H4 (cell line): ENCODE results near the gene ZNF862. TPM values are rescaled to one million over a fixed set of nuclear protein-coding genes. Genes with fewer than 3 reads are reported as not detected.

Source experiments
- DNase-seq: peaks from one replicate; pipeline ENCODE4 v3.0.0-alpha.2; 2015; ENCODE audit warnings: low spot score
- total RNA-seq: library from RNA; depleted of rRNA; stranded (reverse); fragments of >200 nt; shearing (Covaris generic); gene quantifications from 2 replicates; pipeline ENCODE4 v1.2.3, GENCODE V29; 2014

ZNF862 gene
- total RNA-seq, 1 experiment from 2014 or later = 2.1 TPM

DNA sequence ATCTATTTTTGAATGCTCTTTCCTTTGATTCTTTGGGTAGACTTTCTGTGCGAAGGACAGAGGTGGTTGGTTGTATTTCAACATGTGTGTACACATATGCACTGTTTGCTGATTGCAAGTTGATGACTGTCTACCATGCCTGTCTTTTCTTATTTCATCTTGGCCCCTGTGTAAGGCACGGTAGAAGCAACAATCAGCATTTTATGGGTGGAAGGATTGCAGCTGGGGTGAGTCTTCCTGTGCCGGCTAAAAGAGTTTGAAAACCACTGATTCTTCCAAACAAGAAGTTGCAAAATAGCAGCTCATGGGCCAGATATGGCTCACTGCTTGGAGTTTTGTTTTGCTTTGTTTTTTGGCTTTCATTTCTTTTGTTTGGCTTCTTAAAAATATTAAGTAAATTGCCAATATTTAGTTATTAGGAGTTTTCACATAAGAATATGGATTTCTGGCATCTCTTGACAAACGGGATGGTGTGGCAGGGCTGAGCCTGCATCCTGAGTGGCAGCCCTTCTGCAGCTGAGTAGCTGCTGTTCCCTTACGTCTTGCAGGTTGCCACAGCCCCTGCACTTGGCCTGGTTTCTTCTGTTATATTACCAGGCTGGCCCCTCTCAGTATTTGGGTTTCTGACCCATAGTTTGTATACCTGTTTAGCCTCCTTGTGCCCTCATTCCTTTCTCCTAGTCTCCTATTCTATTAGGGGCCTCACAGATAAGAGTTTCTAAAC is 7.2 kb downstream of the ZNF862 start:
- no peak for DNase-seq

GRCh38 chr7:149846021-149846420 is 7.8 kb downstream of the ZNF862 start:
- no peak for DNase-seq

GRCh38 chr7:149846436-149847046 is 8.4 kb downstream of the ZNF862 start:
- DNase-seq = no peak

DNA sequence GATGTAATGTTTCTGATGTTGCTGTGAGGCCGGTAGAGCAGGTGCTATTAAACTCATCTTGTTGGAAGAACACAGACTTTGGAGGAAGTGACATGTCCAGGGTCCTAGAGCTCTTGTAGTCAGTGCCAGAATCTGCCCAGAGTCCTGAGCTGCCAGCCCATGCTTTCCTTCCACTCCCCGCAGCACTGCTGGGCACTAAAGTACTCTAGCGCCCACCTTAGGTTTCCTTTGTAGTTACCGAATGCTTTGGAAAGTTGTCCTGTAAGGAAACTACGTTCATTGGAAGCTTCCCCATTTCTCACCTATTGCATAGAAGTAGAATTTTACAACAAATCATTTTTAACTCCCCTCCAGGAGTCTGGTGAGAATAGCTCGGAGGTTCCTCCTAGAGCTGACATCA is 11.0 kb downstream of the ZNF862 start:
- DNase-seq = no peak

GRCh38 chr7:149850007-149850594 is 11.9 kb downstream of the ZNF862 start:
- no peak for DNase-seq

DNA sequence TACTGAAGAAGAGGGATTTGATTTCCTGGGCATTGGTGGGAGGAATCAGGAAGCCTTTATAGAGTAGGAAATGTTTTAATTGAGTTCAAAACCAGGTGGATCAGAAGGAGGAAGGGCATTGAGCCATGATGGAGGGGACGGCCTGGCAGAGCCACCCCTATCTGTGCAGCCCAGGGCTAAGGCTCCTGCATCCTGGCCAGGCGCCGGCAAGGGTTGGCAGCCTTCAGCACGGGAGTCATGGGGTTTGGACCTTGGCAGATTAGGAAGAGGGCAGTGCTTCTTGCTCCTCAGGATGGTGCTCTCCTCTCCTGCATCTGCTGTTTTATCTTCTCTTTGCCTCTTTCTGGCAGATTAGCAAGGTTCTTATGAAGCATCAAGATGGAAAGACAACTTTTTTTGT is 12.5 kb downstream of the ZNF862 start:
- no peak for DNase-seq

GRCh38 chr7:149851449-149851848 is 13.3 kb downstream of the ZNF862 start:
- no peak for DNase-seq

DNA sequence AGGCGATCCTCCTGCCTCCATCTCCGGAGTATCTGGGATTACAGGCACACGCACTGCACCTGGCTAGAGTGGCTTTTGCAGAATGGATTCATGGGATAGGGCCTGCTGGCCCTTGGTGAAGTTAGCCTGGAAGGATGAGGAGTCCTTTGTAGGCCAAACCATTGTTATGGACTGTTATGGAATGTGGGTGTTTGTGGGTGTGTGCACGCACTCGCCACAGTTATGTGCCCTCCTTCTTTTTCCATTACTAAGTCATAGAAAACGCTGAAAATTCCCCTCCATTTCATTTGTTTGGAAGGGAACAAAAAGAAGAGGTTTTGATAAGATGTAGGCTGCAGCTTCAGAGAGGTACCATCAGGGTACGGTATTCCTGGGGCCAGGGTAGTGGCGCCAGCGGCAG is 15.0 kb downstream of the ZNF862 start:
- no peak for DNase-seq

- peak; percentile 81 for DNase-seq
Measured at GRCh38 chr7:149854611-149855360, 16.6 kb downstream of the ZNF862 start.

DNA sequence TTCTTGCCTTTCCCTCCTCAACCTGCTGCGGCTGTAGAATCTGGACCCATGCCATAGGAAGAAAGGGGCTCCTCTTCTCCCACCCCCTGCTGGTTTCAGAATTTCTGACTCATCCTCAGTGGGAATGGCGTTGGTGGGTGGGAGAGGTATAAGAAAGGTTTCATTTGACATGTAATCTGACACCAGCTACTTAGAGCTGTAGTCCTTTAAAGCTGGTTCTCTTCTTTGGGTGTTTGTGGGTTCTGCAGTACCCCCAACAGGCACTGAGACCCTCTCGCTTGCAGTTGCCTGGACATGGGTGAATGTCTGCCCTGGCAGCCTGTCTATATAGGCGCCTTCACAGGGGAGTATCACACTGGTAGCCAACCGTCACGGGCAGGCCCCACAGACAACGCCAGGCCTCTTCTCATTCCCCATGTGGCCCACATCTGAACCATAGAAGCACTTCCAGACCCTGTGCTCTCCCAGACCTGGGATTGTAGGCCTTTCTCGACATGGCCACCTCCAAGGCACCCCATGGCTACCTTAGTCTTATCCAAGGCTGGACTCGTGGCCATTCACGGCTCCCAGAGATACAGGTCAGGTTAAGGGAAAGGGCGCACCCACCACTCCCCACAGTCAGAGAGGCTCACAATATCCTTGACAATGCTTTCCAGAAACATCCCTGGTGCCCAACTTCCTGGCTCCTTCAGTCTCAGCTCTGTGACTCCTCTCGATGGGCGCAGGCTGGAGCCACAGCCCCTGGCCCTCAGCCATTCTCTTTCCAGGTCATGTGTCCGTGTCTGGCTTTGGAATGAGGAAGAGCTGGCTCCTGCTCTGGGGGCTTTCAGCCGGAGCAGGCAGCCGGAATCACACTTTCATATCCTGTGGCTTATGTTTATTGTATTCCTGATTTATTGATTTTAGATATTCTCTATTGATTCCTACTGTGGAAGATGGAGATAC is 17.5 kb downstream of the ZNF862 start:
- peak; percentile 74 for DNase-seq

DNA sequence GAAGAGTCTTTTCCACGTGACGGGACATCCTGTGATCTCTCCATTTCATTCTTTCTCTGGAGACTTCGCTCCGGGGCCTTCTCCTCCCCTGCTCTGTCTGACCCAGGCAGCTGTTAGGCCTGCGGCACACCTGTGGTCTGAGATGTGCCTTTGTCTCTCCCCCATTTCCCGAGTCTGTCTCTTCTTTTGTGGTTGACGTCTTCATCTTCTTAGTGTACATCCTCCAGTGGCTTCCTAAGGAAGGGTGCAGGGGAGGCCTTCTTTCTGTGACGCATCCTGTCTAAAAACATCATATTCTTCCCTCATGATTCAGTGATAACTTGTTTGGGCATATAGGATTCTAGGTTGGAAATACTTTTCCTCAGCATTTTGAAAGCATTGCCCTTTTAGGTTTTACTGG is 18.4 kb downstream of the ZNF862 start:
- no peak for DNase-seq

- DNase-seq = no peak
Measured at GRCh38 chr7:149859369-149859768, 21.2 kb downstream of the ZNF862 start.

- no peak for DNase-seq
Measured at GRCh38 chr7:149859876-149860275, 21.7 kb downstream of the ZNF862 start.

GRCh38 chr7:149860821-149861727 is 22.9 kb downstream of the ZNF862 start:
- DNase-seq = no peak

- DNase-seq = no peak
Measured at GRCh38 chr7:149861728-149862045, 23.5 kb downstream of the ZNF862 start.

- DNase-seq = no peak
Measured at GRCh38 chr7:149862156-149862555, 24.0 kb downstream of the ZNF862 start.

DNA sequence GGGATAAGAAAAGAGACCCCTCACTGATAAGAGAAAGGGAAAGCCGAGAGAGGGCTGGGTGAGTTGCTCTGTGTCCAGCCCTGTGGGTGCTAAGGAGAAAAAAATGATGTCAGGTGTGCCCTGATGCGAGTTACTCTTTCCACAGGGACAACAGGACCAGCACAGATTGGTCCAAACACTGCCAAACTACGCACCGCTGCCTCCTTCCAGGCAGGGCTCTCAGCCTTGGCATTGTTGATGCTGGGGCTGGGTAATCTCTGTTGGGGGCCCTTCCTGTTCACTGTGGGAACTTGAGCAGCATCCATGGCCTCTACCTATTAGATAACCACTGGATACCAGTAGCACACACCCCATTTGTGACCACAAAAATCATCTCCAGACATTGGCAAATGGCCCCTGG is 25.3 kb downstream of the ZNF862 start:
- no peak for DNase-seq

DNA sequence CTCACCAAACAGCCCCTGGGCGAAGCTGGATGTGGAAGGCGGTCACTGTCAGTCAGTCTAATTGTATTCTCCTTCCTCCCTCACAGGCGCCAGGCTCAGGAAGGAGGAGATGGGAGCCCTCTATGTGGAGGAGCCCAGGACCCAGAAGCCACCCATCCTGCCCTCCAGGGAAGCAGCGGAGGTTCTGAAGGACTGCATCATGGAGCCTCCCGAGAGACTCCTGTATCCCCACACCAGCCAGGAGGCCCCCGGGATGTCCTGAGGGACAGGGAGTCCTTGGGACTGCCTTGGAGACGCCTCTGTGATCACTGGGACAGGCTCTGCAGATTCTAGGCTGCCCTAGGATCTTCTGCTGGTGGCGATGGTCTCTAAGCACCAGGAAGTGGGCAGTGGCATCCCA is 25.8 kb downstream of the ZNF862 start:
- no peak for DNase-seq

GRCh38 chr7:149864751-149865150 is 26.6 kb downstream of the ZNF862 start:
- no peak for DNase-seq

DNA sequence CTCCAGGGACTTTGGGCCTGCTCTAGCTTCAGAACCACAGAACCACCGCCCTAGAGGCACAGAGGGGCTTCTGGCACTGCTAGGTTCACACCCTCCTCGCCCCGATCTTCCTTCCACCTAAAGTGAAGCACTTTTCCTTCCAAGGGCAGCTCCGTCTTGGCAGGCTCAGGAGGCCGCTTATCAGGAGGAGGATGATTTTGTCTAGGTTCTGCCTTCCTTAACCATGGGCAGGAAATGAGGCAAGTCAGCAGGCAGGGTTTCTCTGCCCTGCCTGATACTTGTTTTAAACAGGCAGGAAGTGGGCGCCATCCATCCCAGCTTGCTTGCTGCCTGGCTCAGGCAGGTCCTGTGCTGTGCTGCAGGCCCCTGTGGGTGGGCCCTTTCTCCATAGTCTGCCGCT is 27.3 kb downstream of the ZNF862 start:
- DNase-seq = no peak
